HEK293T (cell line): Measurements from ENCODE around the gene SLC35A5.

Experiments
- FOXM1 ChIP-seq: fragments of 450-650 bp; IDR thresholded peaks from 2 replicates; pipeline ENCODE4 v1.6.1; 2017; ENCODE audit warnings: mild to moderate bottlenecking, borderline replicate concordance
- HDGF ChIP-seq: fragments of 450-650 bp; IDR thresholded peaks from 2 replicates; pipeline ENCODE4 v1.6.1; 2017; ENCODE audit warnings: antibody characterized with exemption, borderline replicate concordance
- NFRKB ChIP-seq: fragments of 450-650 bp; IDR thresholded peaks from 2 replicates; pipeline ENCODE4 v1.6.1; 2016; ENCODE audit warnings: mild to moderate bottlenecking, moderate library complexity
- SP1 ChIP-seq: fragments of 450-650 bp; IDR thresholded peaks from 2 replicates; pipeline ENCODE4 v1.6.1; 2017
- SUZ12 ChIP-seq: fragments of 450-650 bp; IDR thresholded peaks from 2 replicates; pipeline ENCODE4 v1.6.1; 2016; ENCODE audit warnings: mild to moderate bottlenecking
- TARDBP ChIP-seq: fragments of 450-650 bp; IDR thresholded peaks from 2 replicates; pipeline ENCODE4 v1.6.1; 2016
- TF ChIP-seq, protein P1 (sequence below): fragments of 450-650 bp; IDR thresholded peaks from 2 replicates; pipeline ENCODE4 v1.6.1; 2016

DNA sequence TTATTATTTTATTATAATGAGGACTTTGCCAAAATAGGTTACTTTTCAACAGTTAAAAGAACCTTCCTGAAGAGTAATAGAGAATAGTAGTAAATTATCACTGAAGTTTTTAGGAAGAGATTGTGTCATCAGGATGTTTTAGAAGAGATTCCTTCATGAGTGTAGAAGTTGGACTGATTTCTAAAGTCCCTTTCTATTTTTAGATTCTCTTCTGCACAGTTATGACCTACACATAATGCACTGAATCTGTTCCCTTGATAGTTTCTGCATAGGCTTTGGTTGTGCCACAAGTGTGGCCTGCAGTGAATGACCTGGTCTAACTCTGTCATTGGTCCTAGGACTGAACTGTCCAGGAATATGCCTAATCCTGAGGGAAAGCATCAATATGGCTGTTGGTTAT, 23.9 kb downstream of the SLC35A5 start:
- TF ChIP-seq NFRKB, result no peak
- TF ChIP-seq FOXM1, result no peak
- TF ChIP-seq, protein P1, sequence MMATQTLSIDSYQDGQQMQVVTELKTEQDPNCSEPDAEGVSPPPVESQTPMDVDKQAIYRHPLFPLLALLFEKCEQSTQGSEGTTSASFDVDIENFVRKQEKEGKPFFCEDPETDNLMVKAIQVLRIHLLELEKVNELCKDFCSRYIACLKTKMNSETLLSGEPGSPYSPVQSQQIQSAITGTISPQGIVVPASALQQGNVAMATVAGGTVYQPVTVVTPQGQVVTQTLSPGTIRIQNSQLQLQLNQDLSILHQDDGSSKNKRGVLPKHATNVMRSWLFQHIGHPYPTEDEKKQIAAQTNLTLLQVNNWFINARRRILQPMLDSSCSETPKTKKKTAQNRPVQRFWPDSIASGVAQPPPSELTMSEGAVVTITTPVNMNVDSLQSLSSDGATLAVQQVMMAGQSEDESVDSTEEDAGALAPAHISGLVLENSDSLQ, result no peak
- TF ChIP-seq SP1, result no peak
- TF ChIP-seq SUZ12, result no peak
- no peak for TF ChIP-seq HDGF
- TF ChIP-seq TARDBP, result no peak
